GM21717 (cell line): ENCODE data around the gene NRG3.

ENCODE experiments used
- ATAC-seq: cut with Tn5 transposase; IDR thresholded peaks from one replicate; pipeline ENCODE4 v1.9.1; 2021; ENCODE audit warnings: mild to moderate bottlenecking, moderate library complexity; ENCODE audit not compliant: unreplicated experiment

Gene NRG3

DNA sequence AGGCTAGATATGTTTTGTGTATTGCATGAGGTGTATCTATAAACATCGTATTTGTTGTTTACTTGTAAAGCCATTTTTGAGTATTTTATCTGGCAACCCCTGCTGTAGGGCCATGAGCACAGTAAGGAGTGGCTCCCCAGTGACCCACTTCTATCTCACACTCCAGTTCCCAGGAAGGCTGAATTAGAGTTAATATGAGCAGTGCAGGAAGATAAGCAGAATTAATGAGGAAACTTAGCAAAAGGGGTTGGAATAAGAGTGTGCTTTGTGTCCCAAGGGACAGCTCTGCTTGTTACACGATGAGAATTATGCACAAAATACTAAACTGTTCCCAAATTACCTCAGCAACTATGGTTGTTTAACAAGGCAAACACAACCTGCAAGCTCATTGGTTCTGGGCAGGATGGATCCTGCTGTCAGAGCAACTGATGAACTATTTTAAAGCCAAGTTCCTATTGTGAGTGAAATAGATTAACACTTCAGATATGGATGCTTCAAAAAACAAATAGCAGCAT, 1005.8 kb downstream of the NRG3 start:
- ATAC-seq = no peak

DNA sequence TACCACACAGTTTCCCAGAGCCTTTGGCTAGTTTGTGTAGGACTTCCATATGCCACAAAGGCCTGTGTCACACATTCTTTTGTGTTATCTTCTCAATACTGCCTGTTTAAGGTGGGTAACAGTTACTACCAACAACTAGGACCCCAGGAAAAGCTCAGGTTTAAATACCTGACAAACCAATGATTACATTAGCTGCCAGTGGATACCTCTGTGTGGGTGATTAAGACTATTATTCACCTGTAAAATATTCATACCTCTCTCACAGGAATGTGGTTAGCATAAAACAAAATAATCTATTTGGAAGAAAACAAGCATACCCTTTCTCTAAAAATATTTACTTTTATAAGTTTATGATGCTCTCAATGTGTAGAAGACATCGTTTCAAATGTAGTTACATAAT, 1007.7 kb downstream of the NRG3 start:
- ATAC-seq = no peak

DNA sequence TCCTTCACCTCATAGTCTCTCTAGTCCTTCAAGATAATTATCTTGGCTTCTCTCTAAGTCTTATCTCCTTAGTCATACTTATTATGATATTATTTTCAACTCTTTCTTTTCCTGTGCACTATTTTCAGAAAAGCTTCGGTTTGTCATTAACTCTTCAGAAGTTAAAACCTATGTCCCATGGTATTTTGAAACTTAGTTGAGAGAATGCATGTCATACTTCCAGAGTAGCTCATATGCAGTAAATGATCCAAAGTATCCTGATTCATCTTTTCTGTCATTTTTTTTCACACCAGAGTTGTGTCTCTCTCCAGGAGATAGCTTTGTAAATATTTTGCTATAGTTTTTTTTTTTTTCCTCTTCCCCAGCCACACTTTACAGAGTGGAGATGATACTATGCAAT, 1008.6 kb downstream of the NRG3 start:
- ATAC-seq = no peak

DNA sequence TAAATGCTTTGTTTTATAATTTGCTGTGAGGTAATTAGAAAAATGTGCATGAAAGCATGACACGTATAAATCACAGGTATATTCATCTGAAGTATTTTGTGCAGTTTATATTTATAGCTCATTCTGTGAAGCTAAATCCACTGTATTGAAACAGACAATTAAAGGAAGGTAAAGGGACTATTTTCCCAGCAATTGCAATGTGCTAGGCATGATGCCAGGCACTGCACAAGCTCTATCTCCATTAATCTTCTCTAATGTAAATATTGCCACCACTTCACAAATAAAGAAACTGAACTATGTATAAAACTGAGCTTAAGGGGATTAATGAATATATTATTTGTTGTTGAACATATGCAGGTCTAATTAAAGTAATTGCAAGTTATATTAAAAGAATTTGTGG, 1012.5 kb downstream of the NRG3 start:
- no peak for ATAC-seq

DNA sequence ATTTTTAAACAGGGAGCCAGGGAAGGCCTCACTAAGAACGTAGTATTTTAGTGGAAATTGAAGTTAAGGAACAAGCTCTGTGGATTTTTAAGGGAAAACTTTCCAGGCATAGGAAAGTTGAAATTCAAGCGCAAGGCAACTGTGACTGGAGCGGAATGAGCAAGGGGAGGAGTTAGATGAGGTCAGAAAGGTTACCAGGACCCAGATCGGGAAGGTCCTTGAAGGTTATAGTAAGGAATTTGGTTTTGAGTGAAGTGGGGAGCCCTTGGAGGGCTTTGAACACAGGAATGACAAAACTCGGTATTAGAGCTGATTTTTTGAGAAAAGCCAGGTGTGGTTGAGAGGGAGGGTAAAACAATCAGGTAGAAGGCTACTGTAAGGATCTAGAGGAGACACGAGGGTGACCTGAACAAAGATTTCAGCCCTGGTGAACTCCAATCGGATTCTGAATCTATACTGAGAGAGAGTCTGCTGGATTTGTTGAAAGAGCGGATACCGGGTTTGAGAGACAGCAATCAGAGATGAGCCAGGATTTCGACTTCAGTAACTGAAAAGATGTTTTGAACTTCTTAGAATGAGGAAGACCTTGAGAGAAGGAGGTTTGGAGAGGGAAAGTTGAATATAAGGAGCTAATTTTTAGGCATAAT, 1013.9 kb downstream of the NRG3 start:
- no peak for ATAC-seq

DNA sequence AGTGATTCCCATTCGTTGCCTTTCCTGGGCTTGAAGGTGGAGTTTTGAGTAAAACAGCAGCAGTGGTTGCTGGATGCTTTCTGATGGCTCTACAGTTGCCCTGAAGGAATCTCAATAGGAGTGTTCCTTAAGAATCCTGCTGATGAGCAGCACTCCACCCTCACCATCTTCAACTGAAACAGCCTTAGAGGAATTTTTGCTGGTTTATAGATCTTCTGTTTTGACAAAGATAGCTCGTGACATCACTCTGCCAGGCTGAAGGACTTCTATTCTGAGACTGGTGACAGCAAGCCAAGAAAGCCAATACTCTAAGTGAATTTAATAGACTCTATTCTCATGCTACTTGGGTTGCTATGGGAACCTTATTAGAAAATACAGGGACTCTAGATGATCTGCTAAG, 1014.7 kb downstream of the NRG3 start:
- ATAC-seq = no peak

DNA sequence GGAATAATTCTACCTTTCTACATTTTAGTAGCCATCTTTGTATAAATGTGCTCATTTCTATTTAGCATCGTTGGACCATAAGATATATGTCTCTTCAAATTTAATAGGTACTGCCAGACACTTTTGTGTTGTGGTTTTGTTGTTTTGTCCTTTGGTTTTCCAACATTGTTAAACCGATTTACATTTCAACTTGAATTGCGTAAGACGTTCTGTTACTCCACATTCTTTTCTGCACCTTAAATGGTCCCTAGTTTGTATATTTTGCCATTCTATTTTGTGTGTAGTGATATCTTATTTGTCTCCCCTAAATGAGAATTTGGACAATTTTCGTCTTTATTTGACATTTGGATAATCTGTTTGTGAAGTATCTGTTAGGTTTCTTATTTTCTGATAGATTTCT, 1015.6 kb downstream of the NRG3 start:
- ATAC-seq = no peak

DNA sequence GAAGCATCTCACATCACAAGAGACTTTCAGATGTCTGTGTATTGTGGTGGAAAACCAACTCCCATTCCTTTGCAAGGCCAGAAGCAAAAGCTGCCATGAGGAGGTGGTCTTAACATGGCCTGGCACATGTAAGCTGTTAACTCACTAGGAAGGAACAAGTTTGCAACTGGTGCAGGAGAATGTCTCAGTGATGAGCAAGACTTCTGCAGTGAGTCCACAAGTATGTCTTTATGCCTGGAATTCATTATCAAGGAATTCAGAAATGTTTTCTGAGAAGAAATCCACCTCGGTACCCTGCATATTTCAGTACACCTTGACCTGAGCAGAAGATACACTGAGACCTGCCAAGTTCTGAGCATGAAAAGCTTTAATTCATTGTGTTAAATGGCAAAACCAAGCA, 1033.1 kb downstream of the NRG3 start:
- ATAC-seq = no peak

DNA sequence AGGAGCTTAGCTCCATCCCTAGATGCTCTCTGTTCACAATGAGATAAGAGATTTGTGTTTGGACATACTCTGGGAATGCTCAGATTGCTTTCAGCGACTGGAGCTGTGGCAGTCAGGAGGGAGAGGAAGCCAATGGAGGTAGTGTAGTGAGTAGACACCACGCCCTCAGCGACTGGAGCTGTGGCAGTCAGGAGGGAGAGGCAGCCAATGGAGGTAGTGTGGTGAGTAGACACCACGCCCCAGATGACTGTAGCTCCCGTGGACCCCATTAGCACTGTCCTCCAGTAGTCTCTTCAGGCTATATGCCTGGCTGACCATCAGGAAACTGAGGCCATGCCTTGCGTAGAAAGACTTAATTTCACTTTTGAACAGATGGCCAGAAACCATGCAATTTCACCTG, 1033.8 kb downstream of the NRG3 start:
- ATAC-seq = no peak

DNA sequence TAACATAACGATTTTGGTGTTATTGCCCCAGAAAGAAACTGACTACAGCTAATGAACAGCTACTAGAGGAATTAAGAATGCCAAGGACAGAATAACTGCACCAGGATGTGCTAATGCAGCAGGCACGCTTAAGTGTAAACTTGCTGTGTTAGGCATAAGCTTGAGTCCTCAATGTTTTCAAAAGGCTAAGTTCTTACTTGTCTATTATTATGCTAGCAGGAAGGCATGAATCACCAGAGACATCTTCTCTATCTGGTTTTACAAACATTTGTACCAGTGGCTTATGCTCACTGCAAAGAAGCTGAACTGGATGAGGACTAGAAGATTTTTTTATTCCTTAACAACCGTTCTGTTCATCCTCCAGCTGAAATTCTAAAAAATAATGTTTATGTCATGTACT, 1035.3 kb downstream of the NRG3 start:
- no peak for ATAC-seq

DNA sequence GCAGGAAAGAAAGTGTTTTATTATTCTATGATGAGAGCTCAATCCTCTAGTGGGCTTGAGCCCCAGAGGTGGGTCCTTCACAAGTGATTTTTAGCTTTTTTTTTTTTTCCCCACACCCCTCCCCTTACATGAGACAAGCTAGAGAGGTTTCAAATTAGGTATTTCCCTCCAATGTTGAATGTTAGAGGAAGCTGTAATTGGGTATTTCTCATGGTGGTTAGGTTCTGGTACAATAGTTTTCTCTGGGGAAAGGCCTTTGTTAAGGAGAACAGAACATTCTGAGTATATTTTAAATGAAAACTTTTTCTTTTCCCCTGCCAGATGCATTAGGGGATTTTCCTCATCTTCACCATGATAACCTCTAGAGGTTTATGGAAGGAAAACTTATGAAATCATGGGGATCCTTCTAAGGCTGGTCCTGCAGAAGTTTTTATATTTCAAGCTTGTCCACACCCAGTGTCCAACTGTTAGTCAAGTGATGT, 1039.7 kb downstream of the NRG3 start:
- no peak for ATAC-seq

DNA sequence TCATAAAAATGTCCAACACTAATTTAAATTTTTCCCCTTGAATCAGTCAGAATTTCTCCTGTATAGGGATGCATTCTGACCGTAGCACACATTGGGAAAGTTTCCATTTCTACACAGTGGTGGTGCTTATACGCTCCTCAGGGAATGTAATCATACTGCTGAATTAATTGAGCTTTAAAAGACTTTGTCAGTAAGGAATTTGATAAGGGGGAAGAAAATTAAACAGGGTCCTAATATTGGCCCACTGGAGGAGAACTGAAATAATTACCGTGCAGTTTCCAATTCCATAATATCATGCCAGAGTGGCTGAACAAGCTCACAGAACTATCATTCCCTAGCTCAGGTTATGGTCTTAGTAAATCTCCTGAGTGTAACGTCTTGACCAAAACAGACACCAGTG, 1041.9 kb downstream of the NRG3 start:
- ATAC-seq = no peak

DNA sequence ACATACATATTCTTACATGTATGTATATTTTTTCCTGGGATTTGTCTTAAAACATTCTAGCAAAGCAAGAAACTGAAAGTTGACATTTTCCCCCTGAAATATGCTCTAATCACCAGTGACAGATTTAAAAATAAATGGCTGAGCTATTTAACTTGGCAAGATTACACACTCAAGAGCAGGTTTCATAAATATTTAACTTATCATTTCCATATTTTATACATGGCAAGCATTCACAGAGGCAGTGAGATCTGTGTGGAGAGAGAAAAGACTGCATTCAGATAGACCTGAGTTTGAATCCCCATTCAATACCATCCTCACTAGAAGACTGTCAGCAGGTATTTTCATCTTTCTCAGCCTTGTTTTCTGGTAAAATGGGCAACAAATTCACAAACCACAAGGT, 1043.0 kb downstream of the NRG3 start:
- ATAC-seq = no peak

DNA sequence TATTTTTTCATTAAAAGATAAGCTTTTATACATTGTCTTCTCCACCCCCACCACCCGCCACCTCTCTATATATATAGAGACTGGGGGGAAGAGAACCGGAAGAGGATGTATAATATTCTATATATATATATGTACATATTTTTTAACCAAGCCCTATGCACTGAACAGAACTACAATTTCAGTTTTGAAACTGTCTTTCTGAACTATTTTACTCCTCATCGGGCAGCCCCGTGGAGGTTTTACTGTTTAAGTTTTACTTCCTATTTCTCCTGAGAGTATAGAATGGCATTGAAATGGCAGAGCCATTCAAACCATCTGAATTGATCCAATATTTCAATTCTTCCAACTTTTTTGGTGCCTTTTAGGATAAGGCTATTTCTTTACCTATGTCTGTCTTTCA, 1047.1 kb downstream of the NRG3 start:
- no peak for ATAC-seq

DNA sequence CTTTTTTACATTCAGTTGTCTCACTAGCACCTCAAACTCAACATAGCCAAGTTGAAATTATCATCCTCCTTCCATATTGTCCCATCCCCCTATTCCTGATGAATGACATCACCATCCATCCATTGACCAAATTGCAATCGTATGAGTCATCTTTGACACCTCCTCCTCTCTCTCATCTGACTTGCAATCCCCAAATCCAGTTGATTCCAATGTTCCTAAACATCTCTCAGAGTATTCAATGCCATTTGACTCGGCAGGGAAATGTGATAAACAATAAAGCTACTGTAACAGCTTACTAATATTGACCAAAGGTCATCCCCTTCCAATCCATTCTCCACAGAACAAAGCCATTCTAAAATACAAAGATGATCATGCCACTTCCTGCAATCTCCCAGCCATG, 1047.8 kb downstream of the NRG3 start:
- ATAC-seq = no peak

DNA sequence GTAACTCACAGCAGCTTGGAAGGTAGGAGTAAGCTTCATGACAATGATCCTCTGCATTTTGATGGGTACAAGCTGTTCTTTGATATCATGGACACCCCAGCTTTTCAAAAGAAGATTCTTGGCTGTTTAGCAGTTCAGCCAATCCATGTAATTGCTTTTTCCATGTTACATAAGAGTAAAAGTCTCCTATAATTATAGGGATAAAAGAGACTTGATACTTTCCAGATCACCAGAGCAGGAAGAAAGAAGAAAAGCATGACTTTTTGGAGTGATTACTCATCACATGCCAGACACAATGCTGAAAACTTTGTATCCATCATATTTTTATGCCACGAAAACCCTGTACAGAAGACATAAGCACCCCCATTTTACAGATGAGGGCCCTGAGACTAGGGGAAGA, 1049.7 kb downstream of the NRG3 start:
- ATAC-seq = no peak

DNA sequence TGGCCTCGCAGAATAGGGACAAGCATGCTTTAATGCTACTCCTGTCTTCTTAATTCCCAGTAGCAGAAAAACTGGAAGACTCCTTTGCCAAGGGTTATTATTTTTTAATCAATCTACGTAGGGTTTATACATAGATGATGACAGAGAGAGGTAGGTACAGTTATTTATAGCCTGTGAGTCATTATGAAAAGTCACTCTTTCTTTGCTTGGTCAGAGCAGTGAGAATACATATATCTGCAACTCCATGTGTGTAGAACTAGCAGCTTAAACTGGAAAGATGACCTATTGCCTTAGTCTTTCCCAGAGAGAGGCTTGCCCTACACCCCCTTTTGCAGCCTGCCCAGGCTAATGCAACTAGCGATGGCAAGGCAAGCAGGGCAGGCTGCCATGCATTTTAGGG, 1050.6 kb downstream of the NRG3 start:
- ATAC-seq = no peak

DNA sequence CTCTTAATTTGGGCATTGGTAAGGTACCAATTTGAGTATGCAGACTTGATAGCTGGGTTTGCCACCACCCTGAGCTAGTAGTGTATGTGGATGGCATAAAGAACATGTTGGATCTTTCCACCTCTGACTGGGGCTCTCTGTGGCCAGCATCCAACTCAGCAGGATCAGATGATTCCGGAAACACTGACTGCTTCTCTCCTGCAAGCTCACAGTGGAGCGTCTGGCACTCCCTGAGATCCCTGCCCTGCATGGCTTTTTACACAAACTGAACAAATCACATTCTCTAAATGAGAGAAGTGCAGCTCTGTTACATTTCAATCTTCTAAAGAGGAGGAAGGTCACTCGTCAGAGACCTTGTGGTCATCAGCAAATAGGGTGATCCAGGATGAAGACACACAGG, 1057.5 kb downstream of the NRG3 start:
- no peak for ATAC-seq

DNA sequence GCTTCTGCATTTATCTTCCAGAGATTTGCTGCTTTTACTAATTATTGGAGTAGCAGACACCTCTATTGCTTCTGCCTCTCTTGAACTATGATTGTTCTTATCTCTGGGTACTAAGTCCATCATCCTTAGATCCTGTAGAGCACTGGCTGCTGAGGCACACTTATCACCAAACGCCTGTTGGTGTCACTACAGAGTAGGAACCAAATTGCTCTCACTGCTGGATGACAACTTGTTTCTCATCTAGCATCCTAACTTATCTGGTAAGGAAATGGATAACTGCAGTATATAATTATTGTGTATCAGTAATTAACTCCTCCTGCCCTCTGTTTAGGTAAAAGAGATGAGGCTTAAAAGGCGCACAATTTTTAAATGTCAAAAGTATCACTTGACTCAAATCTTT, 1059.4 kb downstream of the NRG3 start:
- no peak for ATAC-seq

DNA sequence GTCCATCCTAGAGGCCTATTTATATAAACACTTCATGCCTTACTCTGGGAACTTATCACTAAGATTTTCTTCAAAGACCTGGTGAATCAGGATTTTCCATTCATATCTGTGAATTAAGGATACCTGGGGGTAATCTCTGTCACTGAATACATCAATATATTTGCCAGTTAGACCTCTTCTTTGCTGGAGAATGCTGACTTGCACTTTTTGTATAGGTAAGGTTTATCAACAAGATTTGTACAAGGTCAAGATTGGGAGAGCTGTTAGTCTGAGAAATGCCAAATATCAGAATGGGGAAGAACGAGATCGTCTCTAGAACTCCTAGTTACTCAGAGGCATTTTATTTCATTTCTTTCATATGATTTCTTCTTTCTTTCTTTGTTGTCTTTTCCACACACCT, 1060.0 kb downstream of the NRG3 start:
- ATAC-seq = no peak

DNA sequence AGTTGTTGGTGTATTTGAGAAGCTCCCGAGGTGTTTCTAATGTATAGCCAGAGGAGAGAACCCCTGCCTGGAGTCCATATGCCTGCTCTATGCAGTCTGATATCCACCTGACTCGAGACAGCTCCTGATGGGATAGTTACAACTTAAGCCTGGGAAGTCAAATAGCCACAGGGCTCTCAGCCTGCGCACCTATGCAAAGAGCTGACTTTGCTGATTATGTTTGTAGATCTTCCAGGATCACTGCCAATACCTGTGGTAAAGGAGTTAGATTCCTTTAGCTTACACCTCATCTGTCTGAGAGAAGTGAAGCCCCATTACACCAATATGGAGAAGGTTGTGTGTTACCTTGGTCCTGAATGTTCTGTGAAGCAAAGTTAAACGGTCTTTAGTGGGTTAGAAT, 1063.3 kb downstream of the NRG3 start:
- no peak for ATAC-seq

DNA sequence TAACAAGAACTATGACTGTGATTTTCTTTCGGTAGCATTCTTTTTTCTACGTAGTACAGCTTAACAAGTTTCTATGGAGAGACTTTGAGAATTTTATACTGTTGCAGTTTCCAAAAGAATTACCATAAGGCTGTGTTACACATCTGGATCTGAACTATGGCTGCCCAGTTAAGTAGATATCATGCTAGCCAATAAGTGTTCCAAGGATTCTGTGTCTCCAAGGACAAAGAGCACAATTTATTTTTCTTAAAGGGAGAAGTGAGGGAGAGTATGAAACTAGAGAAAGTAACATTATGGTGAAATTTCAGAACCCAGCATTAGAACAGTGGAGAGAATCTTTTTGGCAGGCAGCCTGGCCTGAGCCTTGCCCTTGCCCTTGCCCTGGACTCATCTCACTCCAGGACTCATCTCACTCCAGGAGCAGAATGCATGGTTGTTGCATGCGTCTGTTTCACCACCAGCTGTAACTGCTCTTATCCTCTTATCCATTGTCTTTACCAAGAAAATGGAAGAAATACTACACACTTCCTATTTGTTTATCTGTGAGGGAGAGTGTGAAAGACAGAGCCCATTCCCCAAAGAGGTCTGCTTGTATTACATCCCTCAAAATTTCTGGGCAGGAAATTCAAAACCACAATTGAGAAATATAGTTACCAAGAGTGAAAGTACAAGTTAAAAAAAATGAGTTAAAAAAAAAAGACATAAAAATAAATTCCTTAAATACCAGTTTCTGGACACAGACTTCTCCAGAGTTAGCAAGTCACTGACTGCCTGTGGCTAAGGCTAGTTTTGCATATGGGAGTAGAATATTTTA, 1067.5 kb downstream of the NRG3 start:
- ATAC-seq = no peak
